Renal pelvis (tissue), 4 donors: ENCODE results near the gene FGGY. TPM values are rescaled to one million over a fixed set of nuclear protein-coding genes. Genes with fewer than 3 reads are reported as not detected.

ENCODE experiments used
- DNase-seq: peaks from one replicate; pipeline ENCODE4 v3.0.0-alpha.2; 2013
- polyA plus RNA-seq, 3 donors: library from polyadenylated mRNA; unstranded; fragments of 120-200 nt; gene quantifications; one replicate each; pipeline ENCODE4 v1.2.1, GENCODE V29; 2013; ENCODE audit not compliant: insufficient read length in 3 of 3

FGGY gene
- polyA plus RNA-seq, 3 donors: 21.3 to 24.9 (median 23.3) TPM

GRCh38 chr1:59314776-59315528 lies 18.1 kb downstream of the FGGY start:
- DNase-seq: no peak

- peak; percentile 41 for DNase-seq
Observed at GRCh38 chr1:59315529-59316463, 18.9 kb downstream of the FGGY start.

GRCh38 chr1:59316497-59317128 lies 19.7 kb downstream of the FGGY start:
- DNase-seq: peak; percentile 69

- no peak for DNase-seq
Observed at GRCh38 chr1:59317343-59317742, 20.4 kb downstream of the FGGY start.

- no peak for DNase-seq
Observed at GRCh38 chr1:59317780-59318179, 20.9 kb downstream of the FGGY start.

GRCh38 chr1:59318271-59318860 lies 21.5 kb downstream of the FGGY start:
- no peak for DNase-seq

GRCh38 chr1:59322394-59322793 lies 25.5 kb downstream of the FGGY start:
- DNase-seq: no peak

- DNase-seq: no peak
Observed at GRCh38 chr1:59322814-59323213, 25.9 kb downstream of the FGGY start.

GRCh38 chr1:59323879-59324278 lies 27.0 kb downstream of the FGGY start:
- no peak for DNase-seq

GRCh38 chr1:59328353-59328752 lies 31.5 kb downstream of the FGGY start:
- DNase-seq: no peak

GRCh38 chr1:59329412-59330053 lies 32.6 kb downstream of the FGGY start:
- no peak for DNase-seq

- DNase-seq: no peak
Observed at GRCh38 chr1:59331686-59332620, 35.1 kb downstream of the FGGY start.

GRCh38 chr1:59332983-59333382 lies 36.1 kb downstream of the FGGY start:
- no peak for DNase-seq

- no peak for DNase-seq
Observed at GRCh38 chr1:59333626-59334277, 36.9 kb downstream of the FGGY start.

GRCh38 chr1:59340411-59341307 lies 43.8 kb downstream of the FGGY start:
- no peak for DNase-seq

GRCh38 chr1:59342801-59343575 lies 46.1 kb downstream of the FGGY start:
- no peak for DNase-seq

GRCh38 chr1:59343576-59343840 lies 46.6 kb downstream of the FGGY start:
- DNase-seq: no peak

- no peak for DNase-seq
Observed at GRCh38 chr1:59345221-59345620, 48.3 kb downstream of the FGGY start.
